Immature natural killer cell (primary cell): ENCODE measurements around the gene HLF. TPM values are rescaled to one million over a fixed set of nuclear protein-coding genes. Genes with fewer than 3 reads are reported as not detected.
"Not testable (repeated sequence)": the region's sequence is repeated elsewhere in the genome, so short reads cannot be mapped to it uniquely, and the experiment has no call there.

Experiments
- DNase-seq, 3 donors: peaks; one replicate each; pipeline ENCODE4 v3.0.0; 2022; ENCODE audit warnings: mixed read lengths in 1 of 3
- H3K27ac Mint-ChIP-seq, 6 donors: one replicate each; pipeline ENCODE4 v1.8.0; 2020; ENCODE audit warnings: mixed read lengths in 6 of 6, mild to moderate bottlenecking in 5 of 6, inconsistent platforms in 4 of 6, moderate library complexity in 3 of 6
- H3K27me3 Mint-ChIP-seq, 3 donors: one replicate each; pipeline ENCODE4 v1.8.0; 2020 to 2021; ENCODE audit warnings: low read depth in 3 of 3, mild to moderate bottlenecking in 3 of 3, mixed read lengths in 3 of 3, moderate library complexity in 3 of 3, inconsistent platforms in 1 of 3
- H3K36me3 Mint-ChIP-seq, 3 donors: one replicate each; pipeline ENCODE4 v1.8.0; 2020; ENCODE audit warnings: mixed read lengths in 3 of 3, inconsistent platforms in 2 of 3, mild to moderate bottlenecking in 2 of 3
- H3K4me1 Mint-ChIP-seq, 2 donors: one replicate each; pipeline ENCODE4 v1.8.0; 2020; ENCODE audit warnings: inconsistent platforms in 2 of 2, mild to moderate bottlenecking in 2 of 2, mixed read lengths in 2 of 2, moderate library complexity in 1 of 2
- H3K4me3 Mint-ChIP-seq, 5 donors: one replicate each; pipeline ENCODE4 v1.8.0; 2020; ENCODE audit warnings: mild to moderate bottlenecking in 5 of 5, mixed read lengths in 5 of 5, inconsistent platforms in 3 of 5, moderate library complexity in 3 of 5
- H3K9me3 Mint-ChIP-seq, 6 donors: one replicate each; pipeline ENCODE4 v1.8.0; 2020; ENCODE audit warnings: mild to moderate bottlenecking in 6 of 6, mixed read lengths in 6 of 6, inconsistent platforms in 4 of 6, moderate library complexity in 3 of 6
- polyA plus RNA-seq, 3 donors: library from polyadenylated mRNA; unstranded; fragments of 300-500 nt; fragmentation: Illumina TruSeq; gene quantifications; one replicate each; pipeline ENCODE4 v1.2.3, GENCODE V29; 2021

HLF gene
- polyA plus RNA-seq, 3 donors from 2014 or later, result not detected

DNA sequence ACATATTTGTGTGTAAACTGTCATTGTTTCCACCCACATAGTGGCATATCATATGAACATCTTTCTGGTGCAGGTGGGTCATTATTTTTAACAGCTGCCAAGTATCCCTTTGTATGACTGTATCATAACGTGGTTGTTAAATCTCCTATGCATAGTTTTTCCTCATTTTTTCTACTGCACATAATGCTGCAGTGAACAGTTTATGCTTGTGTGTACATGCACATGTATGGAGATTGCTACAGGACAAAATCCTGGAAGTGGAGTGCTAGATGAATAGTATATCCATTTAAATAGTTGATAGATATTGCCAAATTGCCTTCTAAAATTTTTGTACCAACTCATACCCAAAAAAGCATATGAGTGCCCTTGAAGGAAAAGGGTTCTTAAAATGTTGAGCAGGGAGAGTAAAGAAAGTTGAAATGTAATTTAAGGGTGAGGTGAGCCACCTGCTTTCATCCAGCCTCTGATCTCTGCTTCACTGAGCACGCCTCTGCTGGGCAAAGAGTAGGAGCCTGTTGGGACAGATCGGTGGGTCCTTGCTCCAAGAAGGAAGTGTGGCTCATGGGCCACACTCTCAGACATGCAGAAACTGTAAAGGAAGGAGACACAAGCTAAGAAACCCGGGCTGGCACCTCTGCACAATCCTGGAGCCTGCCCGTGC is 55.3 kb downstream of the HLF start:
- H3K4me3 Mint-ChIP-seq, result no peak overlapping the region
- no peak for DNase-seq

DNA sequence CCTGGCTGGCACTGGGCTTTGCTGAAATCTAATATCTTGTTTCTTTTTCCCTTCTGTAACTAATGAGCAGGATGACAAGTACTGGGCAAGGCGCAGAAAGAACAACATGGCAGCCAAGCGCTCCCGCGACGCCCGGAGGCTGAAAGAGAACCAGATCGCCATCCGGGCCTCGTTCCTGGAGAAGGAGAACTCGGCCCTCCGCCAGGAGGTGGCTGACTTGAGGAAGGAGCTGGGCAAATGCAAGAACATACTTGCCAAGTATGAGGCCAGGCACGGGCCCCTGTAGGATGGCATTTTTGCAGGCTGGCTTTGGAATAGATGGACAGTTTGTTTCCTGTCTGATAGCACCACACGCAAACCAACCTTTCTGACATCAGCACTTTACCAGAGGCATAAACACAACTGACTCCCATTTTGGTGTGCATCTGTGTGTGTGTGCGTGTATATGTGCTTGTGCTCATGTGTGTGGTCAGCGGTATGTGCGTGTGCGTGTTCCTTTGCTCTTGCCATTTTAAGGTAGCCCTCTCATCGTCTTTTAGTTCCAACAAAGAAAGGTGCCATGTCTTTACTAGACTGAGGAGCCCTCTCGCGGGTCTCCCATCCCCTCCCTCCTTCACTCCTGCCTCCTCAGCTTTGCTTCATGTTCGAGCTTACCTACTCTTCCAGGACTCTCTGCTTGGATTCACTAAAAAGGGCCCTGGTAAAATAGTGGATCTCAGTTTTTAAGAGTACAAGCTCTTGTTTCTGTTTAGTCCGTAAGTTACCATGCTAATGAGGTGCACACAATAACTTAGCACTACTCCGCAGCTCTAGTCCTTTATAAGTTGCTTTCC is 56.0 kb downstream of the HLF start:
- H3K27ac Mint-ChIP-seq, result no peak overlapping the region

More for the DNA sequence above, 55.3 kb downstream of the HLF start:
- no peaks in the 10 kb centered on the region for H3K9me3 Mint-ChIP-seq
- H3K4me1 Mint-ChIP-seq, result no peaks in the 10 kb centered on the region
- H3K27me3 Mint-ChIP-seq, result peaks cover 2 to 9% (median 5%) of the 10 kb centered on the region in 3 donors
- H3K27ac Mint-ChIP-seq, result no peak overlapping the region
- H3K36me3 Mint-ChIP-seq, result no peaks in the 10 kb centered on the region

DNA sequence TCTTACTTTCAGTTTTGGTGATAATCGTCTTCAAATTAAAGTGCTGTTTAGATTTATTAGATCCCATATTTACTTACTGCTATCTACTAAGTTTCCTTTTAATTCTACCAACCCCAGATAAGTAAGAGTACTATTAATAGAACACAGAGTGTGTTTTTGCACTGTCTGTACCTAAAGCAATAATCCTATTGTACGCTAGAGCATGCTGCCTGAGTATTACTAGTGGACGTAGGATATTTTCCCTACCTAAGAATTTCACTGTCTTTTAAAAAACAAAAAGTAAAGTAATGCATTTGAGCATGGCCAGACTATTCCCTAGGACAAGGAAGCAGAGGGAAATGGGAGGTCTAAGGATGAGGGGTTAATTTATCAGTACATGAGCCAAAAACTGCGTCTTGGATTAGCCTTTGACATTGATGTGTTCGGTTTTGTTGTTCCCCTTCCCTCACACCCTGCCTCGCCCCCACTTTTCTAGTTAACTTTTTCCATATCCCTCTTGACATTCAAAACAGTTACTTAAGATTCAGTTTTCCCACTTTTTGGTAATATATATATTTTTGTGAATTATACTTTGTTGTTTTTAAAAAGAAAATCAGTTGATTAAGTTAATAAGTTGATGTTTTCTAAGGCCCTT is 56.8 kb downstream of the HLF start:
- no peak overlapping the region for H3K4me3 Mint-ChIP-seq
- H3K9me3 Mint-ChIP-seq, result no peaks in the 10 kb centered on the region
- H3K27ac Mint-ChIP-seq, result no peak overlapping the region
- no peak for DNase-seq
- H3K27me3 Mint-ChIP-seq, result peaks cover 2 to 9% (median 5%) of the 10 kb centered on the region in 3 donors
- no peaks in the 10 kb centered on the region for H3K4me1 Mint-ChIP-seq
- H3K36me3 Mint-ChIP-seq, result no peaks in the 10 kb centered on the region

More for the DNA sequence above, 56.0 kb downstream of the HLF start:
- Mint-ChIP-seq H3K4me1 (no peaks in the 10 kb centered on the region), H3K9me3 (no peaks in the 10 kb centered on the region), H3K4me3 (no peak overlapping the region), H3K27me3 (peaks cover 2 to 9% (median 5%) of the 10 kb centered on the region in 3 donors), H3K36me3 (no peaks in the 10 kb centered on the region)
- DNase-seq, result no peak

DNA sequence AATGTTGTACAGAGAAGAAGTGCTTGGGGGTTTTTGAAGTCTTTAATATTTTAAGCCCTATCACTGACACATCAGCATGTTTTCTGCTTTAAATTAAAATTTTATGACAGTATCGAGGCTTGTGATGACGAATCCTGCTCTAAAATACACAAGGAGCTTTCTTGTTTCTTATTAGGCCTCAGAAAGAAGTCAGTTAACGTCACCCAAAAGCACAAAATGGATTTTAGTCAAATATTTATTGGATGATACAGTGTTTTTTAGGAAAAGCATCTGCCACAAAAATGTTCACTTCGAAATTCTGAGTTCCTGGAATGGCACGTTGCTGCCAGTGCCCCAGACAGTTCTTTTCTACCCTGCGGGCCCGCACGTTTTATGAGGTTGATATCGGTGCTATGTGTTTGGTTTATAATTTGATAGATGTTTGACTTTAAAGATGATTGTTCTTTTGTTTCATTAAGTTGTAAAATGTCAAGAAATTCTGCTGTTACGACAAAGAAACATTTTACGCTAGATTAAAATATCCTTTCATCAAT is 57.8 kb downstream of the HLF start:
- H3K4me3 Mint-ChIP-seq, result no peak overlapping the region
- H3K27me3 Mint-ChIP-seq, result peaks cover 2 to 9% (median 5%) of the 10 kb centered on the region in 3 donors
- no peaks in the 10 kb centered on the region for H3K36me3 Mint-ChIP-seq
- no peak overlapping the region for H3K27ac Mint-ChIP-seq
- DNase-seq, result no peak
- H3K9me3 Mint-ChIP-seq, result no peaks in the 10 kb centered on the region
- no peaks in the 10 kb centered on the region for H3K4me1 Mint-ChIP-seq

DNA sequence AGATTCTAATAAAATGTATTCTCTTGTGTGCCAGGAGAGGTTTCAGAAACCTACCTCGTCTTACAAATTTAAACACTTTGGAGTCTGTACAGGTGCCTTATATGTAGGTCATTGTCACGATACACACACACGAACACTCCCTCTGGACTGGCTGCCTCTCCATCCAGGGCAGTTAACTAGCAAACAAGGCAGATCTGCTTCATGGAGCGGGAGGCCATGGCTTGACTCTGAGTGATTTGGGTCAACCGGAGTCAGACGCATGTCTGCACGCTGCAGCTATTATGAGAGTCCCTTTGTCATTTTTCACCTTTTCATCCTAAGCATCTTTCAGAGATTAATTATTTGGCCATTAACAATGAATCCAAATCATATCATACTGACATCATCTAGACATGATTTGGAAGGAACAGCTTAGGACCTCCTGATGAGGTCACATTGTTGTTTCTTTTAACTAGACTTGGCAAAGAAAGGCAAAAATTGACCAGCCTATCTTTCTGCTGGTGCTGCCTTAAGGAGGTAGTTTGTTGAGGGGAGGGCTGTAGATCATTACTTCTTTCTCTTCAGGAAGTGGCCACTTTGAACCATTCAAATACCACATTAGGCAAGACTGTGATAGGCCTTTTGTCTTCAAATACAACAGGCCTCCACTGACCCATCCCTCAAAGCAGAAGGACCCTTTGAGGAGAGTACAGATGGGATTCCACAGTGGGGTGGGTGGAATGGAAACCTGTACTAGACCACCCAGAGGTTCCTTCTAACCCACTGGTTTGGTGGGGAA is 58.9 kb downstream of the HLF start:
- no peak for DNase-seq
- Mint-ChIP-seq H3K4me3 (no peak overlapping the region), H3K27ac (no peak overlapping the region), H3K9me3 (no peaks in the 10 kb centered on the region), H3K4me1 (no peaks in the 10 kb centered on the region), H3K27me3 (peaks cover 1 to 11% (median 5%) of the 10 kb centered on the region in 3 donors), H3K36me3 (no peaks in the 10 kb centered on the region)

DNA sequence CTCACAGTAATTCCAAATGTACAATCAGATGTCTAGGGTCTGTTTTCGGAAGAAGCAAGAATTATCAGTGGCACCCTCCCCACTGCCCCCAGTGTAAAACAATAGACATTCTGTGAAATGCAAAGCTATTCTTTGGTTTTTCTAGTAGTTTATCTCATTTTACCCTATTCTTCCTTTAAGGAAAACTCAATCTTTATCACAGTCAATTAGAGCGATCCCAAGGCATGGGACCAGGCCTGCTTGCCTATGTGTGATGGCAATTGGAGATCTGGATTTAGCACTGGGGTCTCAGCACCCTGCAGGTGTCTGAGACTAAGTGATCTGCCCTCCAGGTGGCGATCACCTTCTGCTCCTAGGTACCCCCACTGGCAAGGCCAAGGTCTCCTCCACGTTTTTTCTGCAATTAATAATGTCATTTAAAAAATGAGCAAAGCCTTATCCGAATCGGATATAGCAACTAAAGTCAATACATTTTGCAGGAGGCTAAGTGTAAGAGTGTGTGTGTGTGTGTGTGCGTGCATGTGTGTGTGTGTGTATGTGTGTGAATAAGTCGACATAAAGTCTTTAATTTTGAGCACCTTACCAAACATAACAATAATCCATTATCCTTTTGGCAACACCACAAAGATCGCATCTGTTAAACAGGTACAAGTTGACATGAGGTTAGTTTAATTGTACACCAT is 59.7 kb downstream of the HLF start:
- Mint-ChIP-seq H3K36me3 (no peaks in the 10 kb centered on the region), H3K4me1 (no peaks in the 10 kb centered on the region), H3K27me3 (peaks cover 0 to 11% (median 7%) of the 10 kb centered on the region in 3 donors), H3K27ac (no peak overlapping the region), H3K9me3 (no peaks in the 10 kb centered on the region), H3K4me3 (no peak overlapping the region)
- DNase-seq, result no peak

DNA sequence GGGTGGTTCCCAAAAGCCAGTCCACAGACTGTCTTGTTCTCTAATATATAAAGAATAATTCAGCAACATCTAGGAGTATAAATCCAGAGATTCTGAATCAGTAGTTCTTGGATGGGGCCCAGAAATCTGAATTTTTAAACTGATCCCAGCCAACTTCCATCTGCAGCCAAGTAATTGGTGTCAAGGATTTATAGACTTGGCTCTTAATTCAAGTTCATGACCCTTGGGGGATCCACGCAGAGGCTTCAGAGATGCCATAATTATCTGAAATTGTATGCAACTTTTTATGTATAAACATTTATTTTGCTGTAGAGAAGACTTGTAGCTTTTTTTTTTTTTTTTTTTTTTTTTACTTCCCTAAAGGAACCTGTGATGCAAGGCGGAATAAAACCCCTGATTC is 60.6 kb downstream of the HLF start:
- H3K27me3 Mint-ChIP-seq, result peaks cover 0 to 7% (median 7%) of the 10 kb centered on the region in 3 donors
- H3K27ac Mint-ChIP-seq, result no peak overlapping the region
- H3K4me3 Mint-ChIP-seq, result no peak overlapping the region
- no peaks in the 10 kb centered on the region for H3K4me1 Mint-ChIP-seq
- no peaks in the 10 kb centered on the region for H3K9me3 Mint-ChIP-seq
- DNase-seq, result no peak
- H3K36me3 Mint-ChIP-seq, result no peaks in the 10 kb centered on the region

DNA sequence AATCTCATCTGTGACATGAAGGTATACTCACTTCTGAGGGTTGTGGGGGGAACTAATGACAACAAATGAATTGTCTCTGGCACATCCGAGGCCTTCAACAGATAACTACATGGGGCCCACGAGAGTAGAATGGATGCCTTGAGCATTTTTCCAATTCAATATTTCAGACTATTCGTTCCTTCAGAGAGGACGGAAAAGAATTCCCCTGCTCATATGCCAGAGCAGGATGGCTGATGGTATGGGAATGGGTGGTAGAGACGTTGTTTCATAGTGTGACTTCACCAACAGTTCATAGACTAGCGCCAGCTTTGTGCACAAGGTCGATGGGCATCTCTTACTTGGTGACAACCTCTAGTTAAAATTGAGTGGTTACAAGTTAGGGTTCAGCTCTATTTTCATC is 61.3 kb downstream of the HLF start:
- Mint-ChIP-seq H3K4me1 (no peaks in the 10 kb centered on the region), H3K36me3 (no peaks in the 10 kb centered on the region), H3K4me3 (no peak overlapping the region), H3K27ac (no peak overlapping the region), H3K9me3 (no peaks in the 10 kb centered on the region), H3K27me3 (peaks cover 0 to 7% (median 7%) of the 10 kb centered on the region in 3 donors)
- no peak for DNase-seq

DNA sequence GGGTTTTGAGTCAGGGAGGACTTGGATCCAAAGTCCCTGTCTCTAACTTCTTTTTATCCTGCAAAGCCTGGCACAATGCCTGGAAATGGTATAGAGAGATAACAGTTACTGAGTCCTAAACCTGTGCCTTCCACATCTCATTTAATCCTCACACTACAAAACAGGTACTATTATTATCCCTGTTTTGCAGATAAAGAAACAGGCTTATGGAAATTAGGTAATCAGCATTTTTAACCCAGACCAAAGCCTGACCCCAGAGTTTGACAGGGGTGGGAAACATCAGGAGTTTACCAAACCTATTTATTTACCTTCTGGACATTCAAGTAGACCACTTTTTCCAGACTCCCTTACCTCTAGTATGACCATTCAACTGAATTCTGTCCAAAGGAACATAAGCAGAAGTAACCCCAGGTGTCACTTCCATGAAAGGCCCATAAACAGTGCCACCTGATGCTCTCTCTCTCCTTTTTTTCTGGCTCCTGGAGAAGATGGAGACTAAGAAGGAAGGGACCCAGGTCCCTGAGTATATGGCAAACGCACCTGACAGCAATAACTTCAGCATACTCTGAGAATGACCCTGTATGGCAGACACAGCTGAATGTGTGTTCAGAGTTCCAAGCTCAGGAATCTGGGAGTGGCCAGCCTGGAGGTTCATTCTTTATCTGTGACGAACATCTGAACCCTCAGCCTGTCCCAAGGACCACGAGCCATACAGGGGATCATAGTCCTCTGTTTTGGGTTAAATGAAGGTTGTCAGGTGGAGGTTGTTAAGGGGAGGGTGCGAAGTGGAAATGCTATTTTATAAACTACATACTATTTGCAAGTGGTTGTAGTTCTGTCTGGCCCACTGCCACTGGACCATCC is 62.7 kb downstream of the HLF start:
- H3K27me3 Mint-ChIP-seq, result peaks cover 0 to 7% (median 7%) of the 10 kb centered on the region in 3 donors
- H3K4me3 Mint-ChIP-seq, result no peak overlapping the region
- no peaks in the 10 kb centered on the region for H3K4me1 Mint-ChIP-seq
- H3K36me3 Mint-ChIP-seq, result no peaks in the 10 kb centered on the region
- no peaks in the 10 kb centered on the region for H3K9me3 Mint-ChIP-seq
- no peak for DNase-seq
- no peak overlapping the region for H3K27ac Mint-ChIP-seq

DNA sequence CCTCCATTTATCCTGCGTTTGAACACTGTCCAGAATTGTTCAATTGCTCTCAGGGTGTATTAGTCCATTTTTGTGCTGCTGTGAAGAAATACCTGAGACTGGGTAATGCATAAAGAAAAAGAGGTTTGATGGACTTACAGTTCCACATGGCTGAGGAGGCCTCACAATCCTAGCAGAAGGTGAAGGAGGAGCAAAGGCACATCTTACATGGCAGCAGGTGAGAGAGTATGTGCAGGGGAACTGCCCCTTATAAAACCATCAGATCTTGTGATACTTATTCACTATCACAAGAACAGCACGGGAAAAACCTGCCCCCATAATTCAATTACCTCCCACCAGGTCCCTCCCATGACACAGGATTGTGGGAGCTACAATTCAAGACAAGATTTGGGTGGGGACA is 63.8 kb downstream of the HLF start:
- H3K4me1 Mint-ChIP-seq, H3K4me3 Mint-ChIP-seq, H3K27me3 Mint-ChIP-seq, H3K36me3 Mint-ChIP-seq, H3K9me3 Mint-ChIP-seq, H3K27ac Mint-ChIP-seq, DNase-seq: not testable (repeated sequence)

DNA sequence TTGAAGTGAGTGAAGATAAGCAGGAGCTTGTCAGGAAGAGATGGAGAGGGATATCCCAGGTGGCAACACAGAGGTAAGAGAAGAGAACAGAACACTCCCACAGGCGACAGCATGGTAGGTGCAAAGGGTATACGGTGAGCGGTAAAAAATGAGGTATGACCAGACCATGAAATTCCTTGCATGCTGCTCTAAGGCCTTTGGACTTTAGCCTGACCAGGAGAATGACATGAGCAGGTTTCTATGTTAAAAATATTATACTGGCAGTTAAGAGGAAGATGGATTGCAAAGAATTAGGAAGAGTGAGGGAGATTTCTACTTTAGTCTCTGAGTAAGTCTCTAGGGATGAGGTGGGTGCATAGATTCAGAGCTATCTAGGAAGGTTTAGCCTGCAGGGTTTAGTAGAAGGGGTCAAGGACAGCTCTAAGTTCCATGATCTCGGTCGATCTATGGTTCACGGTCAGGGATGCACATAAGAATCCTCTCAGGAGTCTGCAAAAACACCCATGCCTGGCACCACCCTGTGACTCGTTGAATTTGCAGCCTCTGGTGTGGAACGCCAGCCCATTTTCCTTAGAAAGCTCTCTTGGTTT is 65.7 kb downstream of the HLF start:
- no peak overlapping the region for H3K4me3 Mint-ChIP-seq

More for the DNA sequence above, 65.7 kb downstream of the HLF start:
- no peaks in the 10 kb centered on the region for H3K4me1 Mint-ChIP-seq
- H3K36me3 Mint-ChIP-seq, result no peaks in the 10 kb centered on the region
- H3K27me3 Mint-ChIP-seq, result peaks cover 0 to 11% (median 1%) of the 10 kb centered on the region in 3 donors
- no peak for DNase-seq
- no peaks in the 10 kb centered on the region for H3K9me3 Mint-ChIP-seq
- no peak overlapping the region for H3K27ac Mint-ChIP-seq
